Measurements from ENCODE around the gene TMCO5A. TPM values are rescaled to one million over a fixed set of nuclear protein-coding genes. Genes with fewer than 3 reads are reported as not detected.

TMCO5A gene
- total RNA-seq, 1 experiment from 2014 or later, result not detected

- H3K27ac ChIP-seq (ENCODE audit: low read length), result no peak overlapping the region
- H3K4me3 ChIP-seq (ENCODE audit: low read depth in 2 of 2, low read length in 2 of 2), result no peak overlapping the region
- TF ChIP-seq REST (IDR thresholded peaks at IDR 0.05; ENCODE audit: insufficient read depth in 1 of 2, low read depth in 2 of 2, low read length in 1 of 2) (no peak), CTCF (IDR thresholded peaks at IDR 0.05) (no peak), SIN3A (IDR thresholded peaks at IDR 0.05; ENCODE audit: borderline replicate concordance, insufficient read depth, low read depth, low read length) (no peak), POLR2AphosphoS5 (IDR thresholded peaks at IDR 0.05; ENCODE audit: low read depth, low read length) (no peak), TCF7L2 (IDR thresholded peaks at IDR 0.05; ENCODE audit: low read depth, low read length) (no peak)
- DNase-seq (ENCODE audit: low read depth, low spot score) (no peak), ATAC-seq (no peak)
- no peaks in the 10 kb centered on the region for H3K36me3 ChIP-seq (ENCODE audit: control insufficient read depth, insufficient read depth, low read length)
- no TSS peak for BruUV-seq (replicated peaks)
- no peaks in the 10 kb centered on the region for H3K27me3 ChIP-seq (ENCODE audit: control insufficient read depth, insufficient read depth, low read length)
- CTCF ChIA-PET, result interaction anchor here (0.7 kb wide), 1 partner anchor 754 kb away, joined by 8 read pairs; no protein-coding TSS in a partner anchor
- in situ Hi-C loops (cut with HindIII; ENCODE audit: low pct_unique_long_range_greater_than_20kb, low sequenced_read_pairs) (no loop called here), intact Hi-C loops (cut with micrococcal nuclease; ENCODE audit: unreplicated experiment) (no loop called here)
- POLR2A ChIA-PET, result no interaction called here
- H3K9me3 ChIP-seq (ENCODE audit: control insufficient read depth, insufficient read depth, low read depth, low read length), result no peaks in the 10 kb centered on the region
- no peaks in the 10 kb centered on the region for H3K4me1 ChIP-seq (ENCODE audit: control insufficient read depth, insufficient read depth, low read length)
Observed at GRCh38 chr15:37981201-37981600, 46.8 kb downstream of the TMCO5A start.

GRCh38 chr15:37981775-37982174 is 47.3 kb downstream of the TMCO5A start:
- no peaks in the 10 kb centered on the region for H3K4me1 ChIP-seq (ENCODE audit: control insufficient read depth, insufficient read depth, low read length)
- CTCF ChIA-PET, result no interaction called here
- POLR2A ChIA-PET, result no interaction called here
- ATAC-seq, result peak; percentile 90
- no peaks in the 10 kb centered on the region for H3K27me3 ChIP-seq (ENCODE audit: control insufficient read depth, insufficient read depth, low read length)
- H3K9me3 ChIP-seq (ENCODE audit: control insufficient read depth, insufficient read depth, low read depth, low read length), result no peaks in the 10 kb centered on the region
- no peak overlapping the region for H3K4me3 ChIP-seq (ENCODE audit: low read depth in 2 of 2, low read length in 2 of 2)
- DNase-seq (ENCODE audit: low read depth, low spot score), result no peak
- no peak overlapping the region for H3K27ac ChIP-seq (ENCODE audit: low read length)
- in situ Hi-C loops (cut with HindIII; ENCODE audit: low pct_unique_long_range_greater_than_20kb, low sequenced_read_pairs), result no loop called here
- H3K36me3 ChIP-seq (ENCODE audit: control insufficient read depth, insufficient read depth, low read length), result no peaks in the 10 kb centered on the region
- peak; percentile 66 for TF ChIP-seq CTCF (IDR thresholded peaks at IDR 0.05)
- TF ChIP-seq POLR2AphosphoS5 (IDR thresholded peaks at IDR 0.05; ENCODE audit: low read depth, low read length), result no peak
- intact Hi-C loops (cut with micrococcal nuclease; ENCODE audit: unreplicated experiment), result no loop called here
- no TSS peak for BruUV-seq (replicated peaks)

Data from Panc1 (cell line).